Measurements from ENCODE around the gene ZNF784.
A peak's percentile ranks its signal among the peaks of the same experiment; 100 is the strongest.

Gene ZNF784

GRCh38 chr19:55613396-55613795 lies 11.0 kb downstream of the ZNF784 start:
- DNase-seq (ENCODE audit: extremely low read depth, low read depth), result no peak
- TF ChIP-seq, protein P1, sequence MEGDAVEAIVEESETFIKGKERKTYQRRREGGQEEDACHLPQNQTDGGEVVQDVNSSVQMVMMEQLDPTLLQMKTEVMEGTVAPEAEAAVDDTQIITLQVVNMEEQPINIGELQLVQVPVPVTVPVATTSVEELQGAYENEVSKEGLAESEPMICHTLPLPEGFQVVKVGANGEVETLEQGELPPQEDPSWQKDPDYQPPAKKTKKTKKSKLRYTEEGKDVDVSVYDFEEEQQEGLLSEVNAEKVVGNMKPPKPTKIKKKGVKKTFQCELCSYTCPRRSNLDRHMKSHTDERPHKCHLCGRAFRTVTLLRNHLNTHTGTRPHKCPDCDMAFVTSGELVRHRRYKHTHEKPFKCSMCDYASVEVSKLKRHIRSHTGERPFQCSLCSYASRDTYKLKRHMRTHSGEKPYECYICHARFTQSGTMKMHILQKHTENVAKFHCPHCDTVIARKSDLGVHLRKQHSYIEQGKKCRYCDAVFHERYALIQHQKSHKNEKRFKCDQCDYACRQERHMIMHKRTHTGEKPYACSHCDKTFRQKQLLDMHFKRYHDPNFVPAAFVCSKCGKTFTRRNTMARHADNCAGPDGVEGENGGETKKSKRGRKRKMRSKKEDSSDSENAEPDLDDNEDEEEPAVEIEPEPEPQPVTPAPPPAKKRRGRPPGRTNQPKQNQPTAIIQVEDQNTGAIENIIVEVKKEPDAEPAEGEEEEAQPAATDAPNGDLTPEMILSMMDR (IDR thresholded peaks at IDR 0.05; ENCODE audit: low read depth, low read length), result no peak

GRCh38 chr19:55611983-55612645 lies 12.3 kb downstream of the ZNF784 start:
- TF ChIP-seq, protein P1 (IDR thresholded peaks at IDR 0.05; ENCODE audit: low read depth, low read length), result no peak
- DNase-seq (ENCODE audit: extremely low read depth, low read depth), result no peak

DNA sequence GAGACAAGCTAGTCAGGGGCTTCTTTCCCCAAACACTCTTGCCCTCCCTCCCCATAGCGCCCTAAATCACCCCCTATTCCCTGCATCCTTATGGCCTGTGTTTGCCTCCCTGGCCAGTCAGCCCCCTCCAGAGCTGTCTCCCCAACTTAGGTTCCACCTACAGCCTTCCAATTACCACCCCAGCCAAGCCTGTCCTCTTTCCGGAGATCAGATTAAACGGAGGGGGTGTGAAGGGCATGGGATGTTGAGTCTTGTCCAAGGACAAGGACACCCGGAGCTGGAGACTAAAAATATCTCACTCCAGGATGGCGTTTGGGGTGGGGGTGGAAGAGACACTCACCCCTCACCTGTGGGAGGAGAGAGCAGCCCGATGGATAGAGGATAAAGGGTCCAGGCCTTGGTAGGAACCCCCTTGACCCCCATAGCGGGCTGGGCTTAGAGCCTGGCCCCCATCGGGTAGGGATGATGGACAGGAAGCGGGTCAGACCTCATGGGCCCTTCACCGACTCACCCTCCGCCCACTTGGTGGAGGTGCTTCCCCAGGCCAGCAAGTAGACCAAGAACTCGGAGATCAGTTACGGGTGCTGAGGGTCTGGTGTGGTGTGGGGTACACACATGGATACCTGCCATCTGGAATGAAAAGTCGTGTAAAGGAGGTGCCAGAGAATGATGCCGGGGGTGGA lies 12.9 kb downstream of the ZNF784 start:
- DNase-seq (ENCODE audit: extremely low read depth, low read depth), result no peak
- TF ChIP-seq, protein P1 (IDR thresholded peaks at IDR 0.05; ENCODE audit: low read depth, low read length), result no peak

- DNase-seq (ENCODE audit: extremely low read depth, low read depth), result no peak
- TF ChIP-seq, protein P1 (IDR thresholded peaks at IDR 0.05; ENCODE audit: low read depth, low read length), result no peak
These were observed 15.0 kb downstream of the ZNF784 start for GRCh38 chr19:55609326-55609725.

- TF ChIP-seq, protein P1 (IDR thresholded peaks at IDR 0.05; ENCODE audit: low read depth, low read length), result no peak
- DNase-seq (ENCODE audit: extremely low read depth, low read depth), result no peak
These were observed 17.5 kb downstream of the ZNF784 start for GRCh38 chr19:55606817-55607216.

DNA sequence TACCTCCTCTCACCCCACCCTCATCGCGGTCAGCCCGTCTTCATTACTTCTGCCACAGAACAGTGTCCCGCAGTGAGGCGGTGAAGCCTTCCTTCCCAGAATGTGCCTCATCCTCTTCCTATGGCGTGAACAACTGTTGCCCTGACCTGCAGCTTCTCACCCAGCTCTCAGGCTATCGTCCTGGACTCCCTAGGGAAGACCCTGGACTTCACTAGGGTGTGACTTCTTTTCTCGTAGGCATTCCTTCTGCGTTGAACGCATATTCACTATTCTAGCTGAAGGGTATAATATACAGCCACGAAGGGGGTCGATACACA lies 17.9 kb downstream of the ZNF784 start:
- TF ChIP-seq, protein P1 (IDR thresholded peaks at IDR 0.05; ENCODE audit: low read depth, low read length), result no peak
- DNase-seq (ENCODE audit: extremely low read depth, low read depth), result no peak

DNA sequence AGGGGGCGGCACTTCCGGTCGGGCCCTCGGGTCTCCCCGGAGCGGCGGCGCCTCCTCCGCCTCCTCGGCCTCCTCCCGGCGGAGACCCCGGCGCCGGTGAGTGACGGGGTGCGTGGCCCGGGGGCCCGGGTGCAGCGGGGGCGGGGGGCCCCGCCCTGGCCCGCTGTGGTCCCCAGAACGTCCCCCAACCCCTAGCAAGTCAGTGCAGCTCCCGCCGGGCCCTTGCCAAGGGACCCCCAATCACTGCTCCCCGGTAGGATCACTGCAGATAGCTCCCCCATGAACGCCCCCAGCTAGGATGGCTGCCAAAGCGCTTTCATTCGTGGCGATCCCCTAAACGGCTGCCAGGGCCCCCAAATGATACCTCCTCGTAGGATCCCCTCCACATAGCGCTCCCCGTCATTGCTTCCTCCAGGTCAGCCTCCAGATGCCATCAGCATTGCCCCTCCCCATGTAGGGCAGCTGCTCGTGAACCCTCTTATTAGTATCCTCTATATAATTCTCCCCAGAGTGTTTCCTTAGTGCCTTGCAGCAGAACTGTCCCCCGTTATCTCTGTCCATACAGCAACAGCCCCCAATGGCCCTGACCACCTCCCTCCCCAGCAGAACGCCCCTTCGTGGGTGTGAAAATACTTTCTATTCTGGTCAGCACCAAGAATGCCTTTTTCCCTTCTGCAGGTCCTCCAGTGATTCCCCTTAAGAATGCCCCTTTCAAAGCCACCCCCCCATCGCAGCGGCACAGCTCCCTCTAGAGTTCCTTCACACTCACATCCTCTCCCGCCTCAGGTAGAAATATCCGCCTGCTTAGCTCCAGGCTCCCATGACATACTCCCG lies 18.5 kb downstream of the ZNF784 start, which contains the start of gene ZNF865:
TSS of gene ZNF865 (plus strand) at position 11 of the 834 bp plus-strand sequence. CDS start 7,972 bp downstream, outside the sequence.
- TF ChIP-seq, protein P1 (IDR thresholded peaks at IDR 0.05; ENCODE audit: low read depth, low read length), result peak; percentile 78
- DNase-seq (ENCODE audit: extremely low read depth, low read depth), result peak; percentile 65
